Neutrophil (primary cell): ENCODE data around the gene KCTD1.

ENCODE experiments used
- H3K27ac ChIP-seq: fragments of 200-600 bp; sonication (generic); 2 replicates; pipeline ENCODE4 v1.5.1; 2016; ENCODE audit warnings: mild to moderate bottlenecking, moderate library complexity
- H3K27me3 ChIP-seq: fragments of 200-600 bp; sonication (generic); 2 replicates; pipeline ENCODE4 v1.6.0; 2016; ENCODE audit warnings: mild to moderate bottlenecking
- H3K36me3 ChIP-seq: fragments of 200-600 bp; sonication (generic); 2 replicates; pipeline ENCODE4 v1.5.1; 2017
- H3K4me1 ChIP-seq, 2 experiments: fragments of 200-600 bp in 1 of 2; sonication (generic) in 1 of 2; 1 replicate in 1 of 2; 2 replicates in 1 of 2; pipeline versions ENCODE4 v1.5.1 to v1.6.1; 2013 to 2016; ENCODE audit warnings: low read depth in 1 of 2, low read length in 1 of 2, mild to moderate bottlenecking in 1 of 2, moderate library complexity in 1 of 2; ENCODE audit not compliant: control insufficient read depth in 1 of 2, insufficient read depth in 1 of 2
- H3K4me3 ChIP-seq, 2 experiments: fragments of 200-600 bp in 1 of 2; sonication (generic) in 1 of 2; 1 replicate in 1 of 2; 2 replicates in 1 of 2; pipeline ENCODE4 v1.5.1; 2013 to 2016; ENCODE audit warnings: low read depth in 1 of 2, low read length in 1 of 2, mild to moderate bottlenecking in 1 of 2, moderate library complexity in 1 of 2
- H3K9me3 ChIP-seq: fragments of 200-600 bp; sonication (generic); 2 replicates; pipeline ENCODE4 v1.5.1; 2016
- CTCF ChIP-seq: fragments of 200-600 bp; sonication (generic); IDR thresholded peaks from 2 replicates; pipeline ENCODE4 v1.5.1; 2016; ENCODE audit warnings: antibody characterized with exemption

KCTD1 gene

DNA sequence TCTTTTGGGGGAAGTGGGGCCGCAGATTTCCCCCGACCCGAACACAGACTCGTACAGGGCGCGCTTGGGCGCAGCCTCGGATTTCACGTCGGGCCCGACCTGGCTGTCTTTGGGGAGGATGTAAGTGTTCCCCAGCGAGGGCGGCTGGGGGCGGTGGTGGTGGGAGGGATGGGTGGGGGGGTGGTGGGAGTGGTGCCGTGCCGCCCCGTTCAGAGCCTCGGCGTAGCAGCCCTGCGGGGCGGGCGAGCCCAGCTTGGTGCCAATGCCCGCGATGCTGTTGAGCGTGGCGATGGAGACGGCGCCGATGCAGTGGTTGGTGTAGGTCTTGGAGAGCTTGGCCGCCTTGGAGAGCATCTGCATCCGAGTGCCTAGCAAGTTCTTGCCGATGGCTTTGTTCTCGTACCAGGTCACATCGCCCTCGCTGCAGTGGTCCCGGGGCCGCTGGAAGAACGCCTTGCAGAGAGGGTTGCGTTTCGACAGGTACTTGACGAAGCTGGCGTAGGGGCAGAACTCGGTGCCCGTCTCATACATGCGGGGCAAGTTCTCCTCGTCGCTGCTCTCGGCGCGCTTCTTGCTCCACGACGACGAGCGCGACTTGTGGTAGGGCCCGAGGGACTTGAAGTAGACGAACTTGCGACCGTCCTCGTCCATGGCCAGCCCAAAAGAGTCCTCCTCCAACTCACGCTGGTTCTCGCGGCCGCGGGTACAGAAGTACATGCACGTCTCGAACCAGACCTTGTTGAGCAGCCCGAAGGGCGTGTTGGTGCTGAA is 1.3 kb downstream of the KCTD1 start:
- Histone ChIP-seq H3K27me3 (peaks cover 91% of the 10 kb centered on the region), H3K4me3 (no peak overlapping the region), H3K36me3 (no peaks in the 10 kb centered on the region), H3K4me1 (peaks cover 4 to 13% of the 10 kb centered on the region in 2 experiments), H3K9me3 (no peaks in the 10 kb centered on the region), H3K27ac (no peak overlapping the region)
- TF ChIP-seq CTCF = no peak

DNA sequence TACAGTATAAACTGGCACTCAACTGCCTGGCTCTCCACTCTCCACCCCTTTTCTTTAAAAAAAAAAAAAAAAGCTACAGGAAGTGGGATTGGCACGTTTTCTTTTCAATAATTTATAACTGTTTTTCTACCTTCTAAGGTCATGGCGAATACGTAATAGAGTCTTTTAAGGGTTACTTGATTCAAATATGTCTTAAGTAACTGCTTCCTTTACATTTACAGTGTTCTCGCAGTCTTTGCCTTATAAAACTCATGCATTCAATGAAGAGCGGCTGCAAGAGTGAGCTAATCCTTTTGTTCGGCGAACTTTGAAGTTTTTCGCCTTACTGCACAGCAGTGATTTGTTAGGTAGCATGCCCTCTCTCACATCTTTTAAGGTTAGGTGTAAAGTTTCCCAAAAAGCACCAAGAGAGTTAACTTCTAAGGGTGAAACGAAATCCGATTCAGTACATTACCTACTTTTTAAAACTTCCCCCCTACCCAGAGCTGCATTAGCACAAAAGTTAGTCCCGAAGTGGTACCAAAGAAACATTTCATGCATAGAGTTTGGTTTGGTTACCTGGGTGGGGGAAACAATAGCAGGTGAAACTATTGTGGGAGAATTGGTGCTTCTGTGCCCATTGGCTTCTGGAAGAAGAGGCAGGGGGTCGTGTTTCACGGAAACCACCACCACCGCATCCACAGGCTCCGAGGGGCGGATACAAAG is 2.0 kb downstream of the KCTD1 start:
- no peaks in the 10 kb centered on the region for H3K9me3 ChIP-seq
- no peaks in the 10 kb centered on the region for H3K36me3 ChIP-seq
- H3K27me3 ChIP-seq = peaks cover 84% of the 10 kb centered on the region
- TF ChIP-seq CTCF = no peak
- H3K27ac ChIP-seq = no peak overlapping the region
- H3K4me3 ChIP-seq = no peak overlapping the region
- peaks cover 4 to 13% of the 10 kb centered on the region in 2 experiments for H3K4me1 ChIP-seq

DNA sequence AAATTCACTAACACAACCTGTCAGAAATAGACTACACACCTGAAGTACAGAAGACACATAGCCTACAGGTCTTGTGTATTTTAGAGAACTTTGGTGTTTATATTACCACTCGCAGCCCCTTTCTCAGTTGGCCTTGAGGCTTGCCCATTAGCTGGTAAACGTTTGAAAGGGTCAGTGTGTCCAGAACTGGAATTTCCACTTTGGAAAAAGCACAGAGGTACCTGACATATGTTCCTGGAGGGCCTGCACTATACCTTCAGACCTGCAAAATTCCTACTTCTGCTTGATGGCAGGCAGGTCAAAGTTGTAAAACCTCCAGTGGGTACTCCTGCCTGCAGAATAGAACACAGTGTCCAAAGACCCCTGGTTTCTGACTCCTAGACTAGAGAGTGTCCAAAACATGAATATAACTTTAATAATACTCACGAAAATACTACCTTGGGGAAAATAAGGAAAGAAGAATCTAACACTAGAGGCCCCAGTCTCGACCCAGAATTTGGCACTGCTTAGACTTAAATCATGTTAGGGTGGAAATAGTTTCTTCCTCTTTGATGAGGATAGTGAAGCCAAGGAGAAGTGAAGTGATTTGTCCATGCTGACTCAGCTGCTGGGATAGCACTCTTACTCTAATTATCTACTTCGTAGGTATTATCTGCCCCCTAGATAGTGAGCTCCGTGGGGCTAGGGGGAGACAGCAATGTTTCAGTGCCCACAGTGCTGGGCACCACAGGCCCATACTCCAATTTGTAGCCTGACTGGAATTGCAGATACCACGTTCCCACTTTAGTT is 2.8 kb downstream of the KCTD1 start:
- H3K27ac ChIP-seq = no peak overlapping the region
- H3K27me3 ChIP-seq = peaks cover 76% of the 10 kb centered on the region
- H3K9me3 ChIP-seq = no peaks in the 10 kb centered on the region
- H3K36me3 ChIP-seq = no peaks in the 10 kb centered on the region
- TF ChIP-seq CTCF = no peak
- H3K4me1 ChIP-seq = peaks cover 4 to 13% of the 10 kb centered on the region in 2 experiments
- H3K4me3 ChIP-seq = no peak overlapping the region

DNA sequence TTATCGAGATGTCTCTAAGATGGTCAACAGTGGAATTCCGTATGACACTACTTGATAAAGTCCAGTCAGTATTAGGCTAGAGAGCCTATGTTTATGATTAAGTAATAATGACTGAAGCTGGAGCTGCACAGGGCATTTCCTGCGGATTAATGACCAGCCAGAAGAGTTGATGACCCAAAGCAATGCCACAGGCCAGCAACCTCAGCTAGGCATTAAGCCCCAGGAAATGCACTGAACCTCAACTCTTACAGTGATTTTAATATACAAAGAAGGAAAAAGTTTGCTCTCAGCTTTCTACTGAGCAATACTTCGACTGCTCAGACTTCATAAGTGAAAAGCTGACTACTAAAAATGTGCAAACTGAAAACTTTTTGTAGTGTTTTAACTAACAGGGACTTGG is 3.9 kb downstream of the KCTD1 start:
- H3K36me3 ChIP-seq = no peaks in the 10 kb centered on the region
- peaks cover 65% of the 10 kb centered on the region for H3K27me3 ChIP-seq
- no peak overlapping the region for H3K27ac ChIP-seq
- peaks cover 4 to 7% of the 10 kb centered on the region in 2 experiments for H3K4me1 ChIP-seq
- H3K9me3 ChIP-seq = no peaks in the 10 kb centered on the region
- TF ChIP-seq CTCF = no peak
- no peak overlapping the region for H3K4me3 ChIP-seq

- TF ChIP-seq CTCF = no peak
- no peaks in the 10 kb centered on the region for H3K9me3 ChIP-seq
- no peak overlapping the region for H3K27ac ChIP-seq
- H3K4me3 ChIP-seq = no peak overlapping the region
- H3K36me3 ChIP-seq = no peaks in the 10 kb centered on the region
- peaks cover 54% of the 10 kb centered on the region for H3K27me3 ChIP-seq
- H3K4me1 ChIP-seq = peaks cover 0 to 3% of the 10 kb centered on the region in 2 experiments
Measured at GRCh38 chr18:26543373-26543772, 5.0 kb downstream of the KCTD1 start.
